H1 (cell line): ENCODE results near the gene PRR3. TPM values are rescaled to one million over a fixed set of nuclear protein-coding genes. Genes with fewer than 3 reads are reported as not detected.

Experiments
- CTCF ChIA-PET: fragments of 300-600 bp; sonication (Branson Sonifier 250); formaldehyde crosslinking; loops from one replicate; lab custom pipeline; 2021; ENCODE audit not compliant: partially characterized antibody; lab: Charles Lee
- POLR2A ChIA-PET: fragments of 300-600 bp; sonication (Branson Sonifier 250); formaldehyde crosslinking; loops from one replicate; lab custom pipeline; 2021; ENCODE audit warnings: inconsistent platforms; ENCODE audit not compliant: partially characterized antibody; lab: Charles Lee
- DNase-seq, 2 experiments: peaks; one replicate each; pipeline versions ENCODE4 v3.0.0 to v3.0.0-alpha.2; 2010 to 2022; ENCODE audit warnings: low spot score in 2 of 2, low read depth in 1 of 2, mixed read lengths in 1 of 2
- FAIRE-seq: peaks from 2 replicates; lab custom pipeline; 2011; peaks lifted over from hg19 to GRCh38; lab: Jason Lieb, UNC
- H2AFZ ChIP-seq: 2 replicates; pipeline ENCODE4 v1.8.1; 2012; ENCODE audit warnings: low read length, inconsistent platforms
- H2AK5ac ChIP-seq: 2 replicates; pipeline ENCODE4 v1.6.1; 2013; ENCODE audit warnings: low read depth, low read length
- H2BK120ac ChIP-seq: replicated peaks from 2 replicates; pipeline ENCODE3; 2013; ENCODE audit warnings: low read depth, low read length, inconsistent platforms
- H2BK12ac ChIP-seq: 2 replicates; pipeline ENCODE4 v1.6.1; 2013; ENCODE audit warnings: low read depth, low read length
- H2BK15ac ChIP-seq: 2 replicates; pipeline ENCODE4 v1.6.1; 2013; ENCODE audit warnings: low read length
- H2BK20ac ChIP-seq: 2 replicates; pipeline ENCODE4 v1.6.1; 2013; ENCODE audit warnings: low read length
- H2BK5ac ChIP-seq: 2 replicates; pipeline ENCODE4 v1.6.1; 2013; ENCODE audit warnings: low read depth, low read length
- H3K14ac ChIP-seq: 2 replicates; pipeline ENCODE4 v1.6.1; 2013; ENCODE audit warnings: inconsistent platforms; ENCODE audit not compliant: insufficient read length
- H3K18ac ChIP-seq: 2 replicates; pipeline ENCODE4 v1.6.1; 2013; ENCODE audit warnings: low read length; ENCODE audit errors: extremely low read depth
- H3K23ac ChIP-seq: 2 replicates; pipeline ENCODE4 v1.6.1; 2013; ENCODE audit warnings: inconsistent platforms; ENCODE audit not compliant: insufficient read length
- H3K23me2 ChIP-seq: 2 replicates; pipeline ENCODE4 v1.6.1; 2013; ENCODE audit warnings: low read depth, low read length
- H3K27ac ChIP-seq: 2 replicates; pipeline ENCODE4 v1.6.1; 2011; ENCODE audit warnings: low read depth, low read length, inconsistent platforms
- H3K27me3 ChIP-seq, 4 experiments: replicated peaks in 1 of 4; 1 replicate in 1 of 4; 2 replicates in 3 of 4; pipeline versions ENCODE4 v1.6.1 to v1.8.1; 2011 to 2013; ENCODE audit warnings: low read length in 3 of 4, mild to moderate bottlenecking in 3 of 4, inconsistent platforms in 2 of 4, mixed read lengths in 2 of 4, moderate library complexity in 1 of 4; ENCODE audit not compliant: control insufficient read depth in 3 of 4, insufficient read depth in 3 of 4; ENCODE audit errors: extremely low read depth in 1 of 4
- H3K36me3 ChIP-seq, 4 experiments: 2 replicates each; pipeline versions ENCODE4 v1.6.1 to v1.8.1; 2011 to 2013; ENCODE audit warnings: mild to moderate bottlenecking in 4 of 4, low read length in 3 of 4, moderate library complexity in 2 of 4, control low read depth in 1 of 4, inconsistent platforms in 1 of 4; ENCODE audit not compliant: insufficient read depth in 4 of 4, control insufficient read depth in 2 of 4
- H3K4ac ChIP-seq: replicated peaks from 2 replicates; pipeline ENCODE3; 2013; ENCODE audit warnings: low read length, low read depth, mixed read lengths, inconsistent platforms; ENCODE audit not compliant: insufficient read length
- H3K4me1 ChIP-seq, 4 experiments: replicated peaks in 1 of 4; 1 replicate in 1 of 4; 2 replicates in 3 of 4; pipeline versions ENCODE4 v1.6.1 to v1.8.1; 2011 to 2013; ENCODE audit warnings: low read length in 3 of 4, inconsistent platforms in 2 of 4, mixed read lengths in 1 of 4; ENCODE audit not compliant: insufficient read depth in 4 of 4, control insufficient read depth in 3 of 4
- H3K4me2 ChIP-seq, 2 experiments: 2 replicates each; pipeline versions ENCODE4 v1.6.1 to v1.8.1; 2011 to 2013; ENCODE audit warnings: low read depth in 2 of 2, low read length in 2 of 2, control low read depth in 1 of 2, inconsistent platforms in 1 of 2, mild to moderate bottlenecking in 1 of 2; ENCODE audit not compliant: insufficient read depth in 1 of 2
- H3K4me3 ChIP-seq, 4 experiments: fragments of 200-600, 300-600 bp in 1 of 4; sonication (generic), shearing (Covaris generic), sonication (Bioruptor Twin) in 1 of 4; 2 replicates each; pipeline versions ENCODE4 v1.5.1 to v1.8.1; 2011 to 2016; ENCODE audit warnings: low read length in 4 of 4, low read depth in 3 of 4, control low read depth in 2 of 4, inconsistent platforms in 2 of 4, mild to moderate bottlenecking in 2 of 4, mixed read lengths in 1 of 4, moderate library complexity in 1 of 4; ENCODE audit not compliant: insufficient read depth in 2 of 4; ENCODE audit errors: extremely low read depth in 1 of 4
- H3K56ac ChIP-seq: replicated peaks from 2 replicates; pipeline ENCODE3; 2013; ENCODE audit warnings: low read depth, mild to moderate bottlenecking, mixed read lengths, low read length, inconsistent platforms; ENCODE audit not compliant: insufficient read length
- H3K79me1 ChIP-seq: 2 replicates; pipeline ENCODE4 v1.6.1; 2013; ENCODE audit warnings: low read depth, low read length, control low read depth
- H3K79me2 ChIP-seq, 2 experiments: 2 replicates each; pipeline versions ENCODE4 v1.6.1 to v1.8.1; 2012 to 2013; ENCODE audit warnings: low read length in 2 of 2, mild to moderate bottlenecking in 2 of 2, inconsistent platforms in 1 of 2; ENCODE audit not compliant: insufficient read depth in 2 of 2, control insufficient read depth in 1 of 2
- H3K9ac ChIP-seq, 4 experiments: replicated peaks in 1 of 4; 1 replicate in 1 of 4; 2 replicates in 3 of 4; pipeline versions ENCODE4 v1.6.1 to v1.8.1; 2011 to 2013; ENCODE audit warnings: low read depth in 3 of 4, low read length in 3 of 4, control low read depth in 2 of 4, mild to moderate bottlenecking in 2 of 4, moderate library complexity in 2 of 4, inconsistent platforms in 1 of 4; ENCODE audit errors: extremely low read depth in 1 of 4
- H3K9me3 ChIP-seq, 2 experiments: 2 replicates each; pipeline versions ENCODE4 v1.6.1 to v1.8.1; 2012 to 2013; ENCODE audit warnings: mild to moderate bottlenecking in 2 of 2, moderate library complexity in 2 of 2, control low read depth in 1 of 2, inconsistent platforms in 1 of 2, low read depth in 1 of 2, low read length in 1 of 2, mixed read lengths in 1 of 2; ENCODE audit not compliant: insufficient read depth in 2 of 2
- H4K20me1 ChIP-seq, 2 experiments: replicated peaks in 1 of 2; 2 replicates each; pipeline versions ENCODE3 to v1.8.1; 2011 to 2013; ENCODE audit warnings: inconsistent platforms in 2 of 2, low read length in 2 of 2, mild to moderate bottlenecking in 1 of 2; ENCODE audit not compliant: insufficient read depth in 2 of 2, control insufficient read depth in 1 of 2
- H4K5ac ChIP-seq: 2 replicates; pipeline ENCODE4 v1.6.1; 2013; ENCODE audit warnings: low read length, low read depth, mixed read lengths, inconsistent platforms; ENCODE audit not compliant: insufficient read length
- H4K8ac ChIP-seq: 2 replicates; pipeline ENCODE4 v1.8.0; 2013; ENCODE audit warnings: mild to moderate bottlenecking, moderate library complexity, low read length, inconsistent platforms; ENCODE audit not compliant: insufficient read depth; ENCODE audit errors: extremely low read depth
- H4K91ac ChIP-seq: replicated peaks from 2 replicates; pipeline ENCODE3; 2013; ENCODE audit warnings: low read length, mixed read lengths, inconsistent platforms; ENCODE audit not compliant: insufficient read length
- ASH2L ChIP-seq: fragments of 200-600, 300-600 bp; sonication (generic); IDR thresholded peaks from one replicate; pipeline ENCODE4 v1.7.1; 2017; ENCODE audit warnings: low read length
- CBX5 ChIP-seq: fragments of 300-800, 300-1000 bp; sonication (generic); IDR thresholded peaks from 2 replicates; pipeline ENCODE4 v1.7.1; 2016; ENCODE audit warnings: antibody characterized with exemption, low read length, low read depth
- CHD2 ChIP-seq: IDR thresholded peaks from 2 replicates; pipeline ENCODE4 v1.6.1; 2012; ENCODE audit warnings: low read length, improper control_type of control experiment
- EGR1 ChIP-seq: IDR thresholded peaks from 2 replicates; pipeline ENCODE4 v1.6.1; 2011; ENCODE audit warnings: low read depth, low read length, borderline replicate concordance
- EZH2 ChIP-seq: fragments of 200-600 bp; sonication (generic); IDR thresholded peaks from 2 replicates; pipeline ENCODE4 v1.7.1; 2012; ENCODE audit warnings: low read depth, mild to moderate bottlenecking, moderate library complexity, low read length, inconsistent platforms; ENCODE audit not compliant: severe bottlenecking
- GABPA ChIP-seq: IDR thresholded peaks from 2 replicates; pipeline ENCODE4 v1.6.1; 2011; ENCODE audit warnings: mild to moderate bottlenecking, low read length, moderate library complexity, borderline replicate concordance; ENCODE audit not compliant: insufficient read depth
- HDAC6 ChIP-seq: IDR thresholded peaks from one replicate; pipeline ENCODE4 v1.7.1; 2012; ENCODE audit warnings: low read depth, mild to moderate bottlenecking, inconsistent platforms, low read length, moderate library complexity
- KDM1A ChIP-seq: fragments of 200-600, 300-600 bp; sonication (generic); IDR thresholded peaks from 2 replicates; pipeline ENCODE4 v1.7.1; 2016; ENCODE audit warnings: mild to moderate bottlenecking, low read length, borderline replicate concordance
- KDM4A ChIP-seq: IDR thresholded peaks from one replicate; pipeline ENCODE4 v1.7.1; 2012; ENCODE audit warnings: low read depth, mild to moderate bottlenecking, moderate library complexity, low read length, inconsistent platforms; ENCODE audit not compliant: severe bottlenecking
- NRF1 ChIP-seq: IDR thresholded peaks from 2 replicates; pipeline ENCODE4 v1.6.1; 2011; ENCODE audit warnings: mild to moderate bottlenecking, low read depth, low read length, improper control_type of control experiment
- RXRA ChIP-seq: IDR thresholded peaks from 2 replicates; pipeline ENCODE4 v1.6.1; 2011; ENCODE audit warnings: low read depth, mild to moderate bottlenecking, low read length, moderate library complexity; ENCODE audit not compliant: insufficient read depth
- SRF ChIP-seq: IDR thresholded peaks from 2 replicates; pipeline ENCODE4 v1.6.1; 2011; ENCODE audit warnings: mild to moderate bottlenecking, low read depth, low read length, moderate library complexity
- WGBS, 2 experiments: shearing (Covaris generic) in 1 of 2; methylation state at CpG; one replicate each; pipeline versions ENCODE4 v1.1.6 to v1.1.7; 2013 to 2015; ENCODE audit warnings: low lambda C conversion rate in 2 of 2, mixed read lengths in 2 of 2, inconsistent platforms in 1 of 2, low coverage in 1 of 2, missing lambda C conversion rate in 1 of 2; ENCODE audit not compliant: insufficient replicate concordance in 2 of 2, insufficient coverage in 1 of 2, insufficient read length in 1 of 2; ENCODE audit errors: extremely low coverage in 1 of 2, missing lambda C conversion rate in 1 of 2; 5-methylcytosine and 5-hydroxymethylcytosine counted together
- polyA plus RNA-seq, 7 experiments: library from polyadenylated mRNA; depleted of rRNA in 3 of 7; stranded (reverse) in 5 of 7; unstranded in 2 of 7; fragments of >200 nt in 5 of 7; fragments of 200-250 nt in 2 of 7; gene quantifications; 1 replicate in 5 of 7; 2 replicates in 1 of 7; 4 replicates in 1 of 7; pipeline versions ENCODE4 v1.2.1 to v1.2.3, GENCODE V29; 2011 to 2013; ENCODE audit warnings: missing spikeins in 2 of 7, mixed read lengths in 2 of 7
- total RNA-seq: library from RNA; stranded (reverse); fragmentation: NEBNext Ultra II Directional; extraction: Animal tissue kit (Norgen Biotek cat#: 25700); gene quantifications from 2 replicates; pipeline ENCODE4 v1.2.1, GENCODE V29; 2021
- TF ChIP-seq, protein P1 (sequence below): IDR thresholded peaks from 2 replicates; pipeline ENCODE4 v1.6.1; 2012; ENCODE audit warnings: low read length, inconsistent platforms

The PRR3 gene
- total and polyA plus RNA-seq, 2 of the 8 experiments (the other 6 are each of a cell fraction or from before 2014, with no cell fraction given), result 10.5 to 24.2 TPM

DNA sequence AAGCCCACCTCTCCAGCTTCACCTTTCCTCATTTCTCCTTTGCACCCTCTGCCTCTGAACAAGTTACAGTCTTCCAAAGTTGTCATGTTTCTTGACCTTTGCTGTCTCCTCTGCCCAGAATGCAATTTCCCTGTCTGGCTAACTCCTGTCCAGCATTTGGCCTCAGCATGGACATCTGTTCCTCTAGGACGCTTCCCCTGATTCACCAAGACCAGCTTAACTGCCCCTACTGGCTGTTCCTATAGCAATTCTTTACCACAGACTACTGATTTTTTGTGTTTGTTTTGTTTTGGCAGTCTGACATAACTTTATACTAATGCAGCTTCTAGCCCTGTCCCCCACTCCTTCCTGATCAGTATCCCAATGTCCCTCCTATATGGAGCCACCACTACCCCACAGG, 14.2 kb upstream of the PRR3 start:
- DNase-seq (no peak), FAIRE-seq (no peak)
- H2AK5ac ChIP-seq, result no peak overlapping the region
- no peak overlapping the region for H4K8ac ChIP-seq
- ChIA-PET POLR2A (interaction anchor here (0.7 to 4.5 kb wide), 13 partner anchors 9 to 73 kb away, joined by 3 to 47 read pairs (median 5); partner anchors contain the start of genes GNL1 and PRR3), CTCF (interaction anchor here (0.7 to 20.8 kb wide), 17 partner anchors 8 to 831 kb away, joined by 3 to 326 read pairs (median 7); partner anchors contain the start of genes GNL1 and PRR3)
- H3K4me3 ChIP-seq, result no peak overlapping the region
- H3K18ac ChIP-seq, result no peak overlapping the region
- no peaks in the 10 kb centered on the region for H3K4me1 ChIP-seq
- H3K79me1 ChIP-seq, result no peaks in the 10 kb centered on the region
- H3K27me3 ChIP-seq, result no peaks in the 10 kb centered on the region
- H2BK5ac ChIP-seq, result no peak overlapping the region
- H4K20me1 ChIP-seq, result peaks cover 0 to 2% of the 10 kb centered on the region in 2 experiments
- H3K9me3 ChIP-seq, result no peaks in the 10 kb centered on the region
- no peak overlapping the region for H2BK12ac ChIP-seq
- H3K9ac ChIP-seq, result no peak overlapping the region
- H2BK120ac ChIP-seq, result no peak overlapping the region
- H4K5ac ChIP-seq, result no peak overlapping the region
- no peaks in the 10 kb centered on the region for H3K79me2 ChIP-seq
- no peak overlapping the region for H2BK15ac ChIP-seq
- H3K4me2 ChIP-seq, result no peak overlapping the region
- no peak overlapping the region for H3K56ac ChIP-seq
- H2BK20ac ChIP-seq, result no peak overlapping the region
- H3K23me2 ChIP-seq, result no peaks in the 10 kb centered on the region
- H3K4ac ChIP-seq, result no peak overlapping the region
- 83% methylated on average over 1 of the region's 1 CpG; no CpG with 5 or more reads in 1 of the 2 experiments for WGBS, 2 experiments
- H3K27ac ChIP-seq, result no peak overlapping the region
- H4K91ac ChIP-seq, result no peak overlapping the region
- H2AFZ ChIP-seq, result no peak overlapping the region
- no peak overlapping the region for H3K14ac ChIP-seq
- no peak overlapping the region for H3K23ac ChIP-seq
- peaks cover 3 to 11% (median 4%) of the 10 kb centered on the region in 4 experiments; a peak in 6 of 8 replicates for H3K36me3 ChIP-seq
- TF ChIP-seq SRF (no peak), GABPA (no peak), HDAC6 (no peak), CHD2 (no peak), ASH2L (no peak), KDM1A (no peak), NRF1 (no peak), EGR1 (no peak), CBX5 (no peak), RXRA (no peak), KDM4A (no peak), EZH2 (no peak)
- TF ChIP-seq, protein P1, sequence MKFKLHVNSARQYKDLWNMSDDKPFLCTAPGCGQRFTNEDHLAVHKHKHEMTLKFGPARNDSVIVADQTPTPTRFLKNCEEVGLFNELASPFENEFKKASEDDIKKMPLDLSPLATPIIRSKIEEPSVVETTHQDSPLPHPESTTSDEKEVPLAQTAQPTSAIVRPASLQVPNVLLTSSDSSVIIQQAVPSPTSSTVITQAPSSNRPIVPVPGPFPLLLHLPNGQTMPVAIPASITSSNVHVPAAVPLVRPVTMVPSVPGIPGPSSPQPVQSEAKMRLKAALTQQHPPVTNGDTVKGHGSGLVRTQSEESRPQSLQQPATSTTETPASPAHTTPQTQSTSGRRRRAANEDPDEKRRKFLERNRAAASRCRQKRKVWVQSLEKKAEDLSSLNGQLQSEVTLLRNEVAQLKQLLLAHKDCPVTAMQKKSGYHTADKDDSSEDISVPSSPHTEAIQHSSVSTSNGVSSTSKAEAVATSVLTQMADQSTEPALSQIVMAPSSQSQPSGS, result no peak
